SK-N-SH (cell line): Measurements from ENCODE around the gene EXOC2. TPM values are rescaled to one million over a fixed set of nuclear protein-coding genes. Genes with fewer than 3 reads are reported as not detected.

Source experiments
- CTCF ChIA-PET: fragments of 300-600, 350-600 bp; formaldehyde crosslinking; extraction: SDS; loops from one replicate; lab custom pipeline; 2021; lab: Yijun Ruan, JAX
- POLR2A ChIA-PET: fragments of 350-600 bp; sonication (Branson Sonifier 250); formaldehyde crosslinking; extraction: SDS; loops from one replicate; lab custom pipeline; 2020; ENCODE audit warnings: antibody characterized with exemption, inconsistent platforms; lab: Yijun Ruan, JAX
- DNase-seq: peaks from one replicate; pipeline ENCODE4 v3.0.0; 2012
- H2AFZ ChIP-seq: fragments of 200-600 bp; sonication (generic); 2 replicates; pipeline ENCODE4 v1.8.1; 2016; ENCODE audit warnings: antibody characterized with exemption, mild to moderate bottlenecking, low read depth
- H3F3A ChIP-seq: fragments of 200-600 bp; sonication (generic); replicated peaks from 2 replicates; pipeline ENCODE3; 2016; ENCODE audit warnings: antibody characterized with exemption, mild to moderate bottlenecking; ENCODE audit not compliant: insufficient read depth
- H3K27ac ChIP-seq, 2 experiments: fragments of 200-500 bp in 1 of 2; fragments of 200-600 bp in 1 of 2; sonication (Bioruptor generic) in 1 of 2; sonication (generic), shearing (Covaris generic) in 1 of 2; 2 replicates each; pipeline versions ENCODE4 v1.5.1 to v1.6.1; 2014 to 2016; ENCODE audit warnings: low read depth in 2 of 2, inconsistent platforms in 1 of 2, low read length in 1 of 2, mild to moderate bottlenecking in 1 of 2, mixed read lengths in 1 of 2
- H3K27me3 ChIP-seq: fragments of 200-600 bp; sonication (generic), shearing (Covaris generic); 2 replicates; pipeline ENCODE4 v1.6.1; 2016; ENCODE audit warnings: mixed run types; ENCODE audit not compliant: insufficient read depth
- H3K36me3 ChIP-seq, 2 experiments: fragments of 200-500 bp in 1 of 2; fragments of 200-600 bp in 1 of 2; sonication (Bioruptor generic) in 1 of 2; sonication (generic) in 1 of 2; replicated peaks in 1 of 2; 2 replicates each; pipeline versions ENCODE3 to v1.5.1; 2014 to 2016; ENCODE audit warnings: low read length in 1 of 2, mild to moderate bottlenecking in 1 of 2; ENCODE audit not compliant: insufficient read depth in 2 of 2, control insufficient read depth in 1 of 2
- H3K4me1 ChIP-seq, 2 experiments: fragments of 200-500 bp in 1 of 2; fragments of 200-600 bp in 1 of 2; sonication (Bioruptor generic) in 1 of 2; sonication (generic), shearing (Covaris generic) in 1 of 2; 2 replicates each; pipeline versions ENCODE4 v1.5.1 to v1.6.1; 2014 to 2016; ENCODE audit warnings: low read depth in 1 of 2, low read length in 1 of 2, mixed run types in 1 of 2; ENCODE audit not compliant: insufficient read depth in 2 of 2, control insufficient read depth in 1 of 2
- H3K4me2 ChIP-seq: fragments of 200-600 bp; sonication (generic), shearing (Covaris generic); 2 replicates; pipeline ENCODE4 v1.6.1; 2017; ENCODE audit warnings: mixed run types
- H3K4me3 ChIP-seq, 2 experiments: fragments of 200-500 bp in 1 of 2; fragments of 200-600 bp in 1 of 2; sonication (Bioruptor generic) in 1 of 2; sonication (generic), shearing (Covaris generic) in 1 of 2; 2 replicates each; pipeline versions ENCODE4 v1.5.1 to v1.8.1; 2014 to 2016; ENCODE audit warnings: low read depth in 2 of 2, inconsistent platforms in 1 of 2, low read length in 1 of 2, mild to moderate bottlenecking in 1 of 2, mixed read lengths in 1 of 2, moderate library complexity in 1 of 2
- H3K79me2 ChIP-seq: fragments of 200-600 bp; sonication (generic); 2 replicates; pipeline ENCODE4 v1.8.1; 2017; ENCODE audit warnings: mild to moderate bottlenecking; ENCODE audit not compliant: insufficient read depth
- H3K9ac ChIP-seq: fragments of 200-600 bp; sonication (generic); 2 replicates; pipeline ENCODE4 v1.6.1; 2017; ENCODE audit warnings: mixed run types
- H3K9me2 ChIP-seq: fragments of 200-600 bp; sonication (generic); 2 replicates; pipeline ENCODE4 v1.6.1; 2017; ENCODE audit warnings: mixed run types
- H3K9me3 ChIP-seq: fragments of 200-600 bp; sonication (generic); 2 replicates; pipeline ENCODE4 v1.6.1; 2017; ENCODE audit warnings: mixed run types, mild to moderate bottlenecking, moderate library complexity
- H4K20me1 ChIP-seq: fragments of 200-600 bp; sonication (generic); 2 replicates; pipeline ENCODE4 v1.6.1; 2017; ENCODE audit warnings: mild to moderate bottlenecking, mixed run types; ENCODE audit not compliant: insufficient read depth
- CHD2 ChIP-seq: fragments of 150-350 bp; IDR thresholded peaks from 2 replicates; pipeline ENCODE4 v1.6.1; 2018; ENCODE audit warnings: low read length; ENCODE audit not compliant: partially characterized antibody
- ELF1 ChIP-seq: IDR thresholded peaks from 2 replicates; pipeline ENCODE4 v1.4.0; 2012
- EP300 ChIP-seq, 2 experiments: IDR thresholded peaks; 2 replicates each; pipeline versions ENCODE4 v1.4.0 to v1.6.1; 2012; ENCODE audit warnings: borderline replicate concordance in 1 of 2, low read depth in 1 of 2, low read length in 1 of 2
- FOXJ3 ChIP-seq: sonication (generic); formaldehyde crosslinking; IDR thresholded peaks from 2 replicates; pipeline ENCODE4 v1.5.1; 2020; ENCODE audit warnings: mild to moderate bottlenecking, missing genetic modification reagents
- FOXM1 ChIP-seq: IDR thresholded peaks from 2 replicates; pipeline ENCODE4 v1.4.0; 2012; ENCODE audit warnings: low read depth, mild to moderate bottlenecking
- GATA2 ChIP-seq: sonication (generic); formaldehyde crosslinking; IDR thresholded peaks from 2 replicates; pipeline ENCODE4 v1.5.0; 2020; ENCODE audit warnings: mild to moderate bottlenecking, missing genetic modification reagents
- JUND ChIP-seq: IDR thresholded peaks from 2 replicates; pipeline ENCODE4 v1.4.0; 2012
- NFIC ChIP-seq: IDR thresholded peaks from 2 replicates; pipeline ENCODE4 v1.4.0; 2012; ENCODE audit warnings: borderline replicate concordance
- POLR2AphosphoS5 ChIP-seq: IDR thresholded peaks from 2 replicates; pipeline ENCODE4 v1.6.1; 2012; ENCODE audit warnings: low read depth, low read length
- RXRA ChIP-seq: IDR thresholded peaks from 2 replicates; pipeline ENCODE4 v1.4.0; 2012; ENCODE audit warnings: low read depth, mild to moderate bottlenecking, borderline replicate concordance
- SIN3A ChIP-seq: IDR thresholded peaks from 2 replicates; pipeline ENCODE4 v1.6.1; 2012; ENCODE audit warnings: low read depth, mild to moderate bottlenecking, low read length, moderate library complexity, borderline replicate concordance
- TAF1 ChIP-seq: IDR thresholded peaks from 2 replicates; pipeline ENCODE4 v1.6.1; 2012; ENCODE audit warnings: low read depth, mild to moderate bottlenecking, low read length, moderate library complexity, borderline replicate concordance
- TEAD4 ChIP-seq: IDR thresholded peaks from 2 replicates; pipeline ENCODE4 v1.4.0; 2012; ENCODE audit warnings: mild to moderate bottlenecking, borderline replicate concordance; ENCODE audit not compliant: insufficient read depth
- YY1 ChIP-seq: IDR thresholded peaks from 2 replicates; pipeline ENCODE4 v1.4.0; 2012; ENCODE audit warnings: low read depth, mild to moderate bottlenecking
- WGBS: methylation state at CpG from one replicate; pipeline ENCODE4 v1.1.6; 2017; ENCODE audit warnings: low lambda C conversion rate; 5-methylcytosine and 5-hydroxymethylcytosine counted together
- polyA plus RNA-seq, 3 experiments: library from polyadenylated mRNA; depleted of rRNA; stranded (reverse); fragments of >200 nt; gene quantifications; 2 replicates each; pipeline ENCODE4 v1.2.3, GENCODE V29; 2012
- TF ChIP-seq, protein P1 (sequence below): fragments of 150-350 bp; IDR thresholded peaks from 2 replicates; pipeline ENCODE4 v1.6.1; 2016; ENCODE audit warnings: mild to moderate bottlenecking, low read depth, low read length
- TF ChIP-seq, protein P2 (sequence below): fragments of 150-350 bp; IDR thresholded peaks from 2 replicates; pipeline ENCODE4 v1.6.1; 2017; ENCODE audit warnings: antibody characterized with exemption, low read length, low read depth, borderline replicate concordance
- TF ChIP-seq, protein P3 (sequence below): IDR thresholded peaks from 2 replicates; pipeline ENCODE4 v1.4.0; 2012; ENCODE audit warnings: low read depth

Gene EXOC2
- polyA plus RNA-seq, 1 of the 3 experiments (the other 2 are of a cell fraction): 10.6 TPM

DNA sequence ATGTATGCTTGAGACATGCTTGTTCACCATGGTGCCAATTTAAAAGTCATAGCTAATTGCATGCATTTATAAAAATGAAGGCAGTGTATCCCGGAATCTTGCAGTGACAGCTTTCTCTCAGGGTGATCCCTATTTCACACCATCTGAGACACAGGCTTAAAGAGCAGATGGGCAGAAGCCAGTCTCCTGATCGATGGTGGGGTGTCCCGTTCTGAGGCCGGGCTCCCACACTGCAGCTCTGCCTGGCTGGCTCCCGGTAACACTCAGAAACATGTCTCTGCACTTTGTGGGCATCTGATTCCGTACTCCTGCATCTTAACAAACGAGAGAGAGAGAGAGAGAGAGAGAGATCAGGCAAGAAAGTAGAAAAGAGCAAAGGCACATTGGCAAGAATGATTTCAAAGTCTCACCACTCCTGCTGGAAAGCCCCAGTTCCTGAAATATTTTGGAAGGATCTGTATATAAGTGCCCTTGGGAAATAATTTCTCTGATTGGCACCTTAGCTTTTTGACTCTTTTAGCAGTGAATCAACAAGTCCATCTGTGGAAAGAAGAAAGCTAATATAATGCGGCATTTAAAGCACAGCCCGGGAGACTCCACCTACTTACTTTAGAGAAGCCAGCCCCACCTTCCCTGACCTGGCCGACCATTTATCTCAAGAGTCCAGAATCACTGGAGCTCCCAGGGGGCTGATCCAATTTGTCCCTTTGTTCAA is 36.8 kb upstream of the EXOC2 start:
- Histone ChIP-seq H3K9me3 (no peaks in the 10 kb centered on the region), H3K4me3 (no peak overlapping the region), H3K4me2 (no peak overlapping the region), H4K20me1 (no peaks in the 10 kb centered on the region), H2AFZ (no peak overlapping the region), H3K36me3 (no peaks in the 10 kb centered on the region), H3K27me3 (peaks cover 70% of the 10 kb centered on the region), H3F3A (no peaks in the 10 kb centered on the region), H3K9me2 (no peaks in the 10 kb centered on the region), H3K9ac (no peak overlapping the region), H3K27ac (no peak overlapping the region), H3K4me1 (peaks cover 0 to 5% of the 10 kb centered on the region in 2 experiments; a peak in 1 of 4 replicates), H3K79me2 (no peaks in the 10 kb centered on the region)
- CTCF ChIA-PET: interaction anchor here (1.8 to 2.7 kb wide), 2 partner anchors 8 to 10 kb away, joined by 4 to 15 read pairs; no protein-coding TSS in a partner anchor
- TF ChIP-seq, protein P1, sequence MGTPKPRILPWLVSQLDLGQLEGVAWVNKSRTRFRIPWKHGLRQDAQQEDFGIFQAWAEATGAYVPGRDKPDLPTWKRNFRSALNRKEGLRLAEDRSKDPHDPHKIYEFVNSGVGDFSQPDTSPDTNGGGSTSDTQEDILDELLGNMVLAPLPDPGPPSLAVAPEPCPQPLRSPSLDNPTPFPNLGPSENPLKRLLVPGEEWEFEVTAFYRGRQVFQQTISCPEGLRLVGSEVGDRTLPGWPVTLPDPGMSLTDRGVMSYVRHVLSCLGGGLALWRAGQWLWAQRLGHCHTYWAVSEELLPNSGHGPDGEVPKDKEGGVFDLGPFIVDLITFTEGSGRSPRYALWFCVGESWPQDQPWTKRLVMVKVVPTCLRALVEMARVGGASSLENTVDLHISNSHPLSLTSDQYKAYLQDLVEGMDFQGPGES: no peak
- no peak for TF ChIP-seq RXRA
- TF ChIP-seq GATA2: no peak
- no peak for TF ChIP-seq SIN3A
- TF ChIP-seq, protein P2, sequence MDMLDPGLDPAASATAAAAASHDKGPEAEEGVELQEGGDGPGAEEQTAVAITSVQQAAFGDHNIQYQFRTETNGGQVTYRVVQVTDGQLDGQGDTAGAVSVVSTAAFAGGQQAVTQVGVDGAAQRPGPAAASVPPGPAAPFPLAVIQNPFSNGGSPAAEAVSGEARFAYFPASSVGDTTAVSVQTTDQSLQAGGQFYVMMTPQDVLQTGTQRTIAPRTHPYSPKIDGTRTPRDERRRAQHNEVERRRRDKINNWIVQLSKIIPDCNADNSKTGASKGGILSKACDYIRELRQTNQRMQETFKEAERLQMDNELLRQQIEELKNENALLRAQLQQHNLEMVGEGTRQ: no peak
- no peak for TF ChIP-seq JUND
- TF ChIP-seq NFIC: no peak
- no peak for TF ChIP-seq FOXJ3
- TF ChIP-seq, protein P3, sequence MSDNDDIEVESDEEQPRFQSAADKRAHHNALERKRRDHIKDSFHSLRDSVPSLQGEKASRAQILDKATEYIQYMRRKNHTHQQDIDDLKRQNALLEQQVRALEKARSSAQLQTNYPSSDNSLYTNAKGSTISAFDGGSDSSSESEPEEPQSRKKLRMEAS: no peak
- no peak for TF ChIP-seq CHD2
- whole genome bisulfite sequencing: 25% methylated on average over 7 of the region's 10 CpGs
- POLR2A ChIA-PET: no interaction called here
- no peak for DNase-seq

DNA sequence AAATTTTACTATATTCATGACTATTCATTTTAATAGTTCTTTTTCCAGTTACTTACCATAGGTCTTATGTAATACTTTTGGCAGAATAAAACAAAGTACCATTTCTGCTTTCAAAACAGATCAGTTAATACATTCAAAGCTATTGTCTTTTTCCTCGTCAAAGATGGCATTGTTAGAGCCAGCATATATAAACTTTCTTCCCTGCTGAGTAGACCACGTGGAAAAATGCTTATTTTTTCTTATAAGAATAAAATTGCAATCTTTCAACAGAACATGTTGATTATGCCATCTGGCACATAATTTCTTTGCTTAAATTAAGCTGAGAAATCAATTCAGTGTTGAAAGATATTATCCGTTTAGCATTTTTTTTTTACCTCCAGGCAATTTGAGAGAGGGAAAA is 34.9 kb upstream of the EXOC2 start:
- no peak for TF ChIP-seq EP300 (IDR thresholded peaks at IDR 0.05; ENCODE audit: borderline replicate concordance in 1 of 2, low read depth in 1 of 2, low read length in 1 of 2)
- no peak for TF ChIP-seq TAF1
- no peak for TF ChIP-seq POLR2AphosphoS5
- no peak for TF ChIP-seq JUND
- no peak for TF ChIP-seq TEAD4
- no peak for TF ChIP-seq ELF1
- TF ChIP-seq YY1: no peak
- no peak for TF ChIP-seq FOXM1
- TF ChIP-seq, all 33 proteins: peak for 0
- Histone ChIP-seq H2AFZ (no peak overlapping the region), H3K9ac (no peak overlapping the region), H3F3A (no peaks in the 10 kb centered on the region), H3K27me3 (peaks cover 52% of the 10 kb centered on the region), H3K79me2 (no peaks in the 10 kb centered on the region), H3K4me2 (no peak overlapping the region), H3K9me3 (no peaks in the 10 kb centered on the region), H3K36me3 (no peaks in the 10 kb centered on the region), H3K9me2 (no peaks in the 10 kb centered on the region), H3K4me3 (no peak overlapping the region), H3K27ac (no peak overlapping the region), H3K4me1 (no peaks in the 10 kb centered on the region), H4K20me1 (no peaks in the 10 kb centered on the region)
- ChIA-PET POLR2A (no interaction called here), CTCF (interaction anchor here (0.6 kb wide), 1 partner anchor 10 kb away, joined by 3 read pairs; no protein-coding TSS in a partner anchor)
- DNase-seq: no peak
- WGBS: 7% methylated on average over 3 of the region's 3 CpGs
